Measurements from ENCODE around the gene RNASE7. TPM values are rescaled to one million over a fixed set of nuclear protein-coding genes. Genes with fewer than 3 reads are reported as not detected.
A peak's percentile ranks its signal among the peaks of the same experiment; 100 is the strongest.

The RNASE7 gene
- total RNA-seq, 1 donor from 2014 or later = 0.86 TPM

DNA sequence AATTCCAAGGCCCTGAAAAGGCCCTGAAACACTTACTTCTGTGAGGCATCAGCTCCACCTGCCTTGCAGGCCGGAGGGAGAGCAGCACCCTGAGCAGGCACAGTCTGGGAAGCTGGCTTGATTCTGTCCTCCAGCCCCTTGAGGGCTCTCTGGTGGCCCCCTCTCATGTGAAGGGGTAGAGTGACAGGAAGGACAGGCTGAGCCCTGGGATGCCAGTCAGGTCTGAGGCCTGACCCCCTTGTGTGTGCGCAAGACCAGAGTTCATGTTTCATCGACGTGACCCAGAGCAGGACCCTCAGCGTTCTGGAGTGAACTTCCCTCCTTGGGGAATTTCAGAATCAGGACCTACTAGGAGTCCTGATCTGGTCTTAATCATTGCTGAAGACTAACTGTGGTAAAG, 16.7 kb downstream of the RNASE7 start:
- TF ChIP-seq, protein P1, sequence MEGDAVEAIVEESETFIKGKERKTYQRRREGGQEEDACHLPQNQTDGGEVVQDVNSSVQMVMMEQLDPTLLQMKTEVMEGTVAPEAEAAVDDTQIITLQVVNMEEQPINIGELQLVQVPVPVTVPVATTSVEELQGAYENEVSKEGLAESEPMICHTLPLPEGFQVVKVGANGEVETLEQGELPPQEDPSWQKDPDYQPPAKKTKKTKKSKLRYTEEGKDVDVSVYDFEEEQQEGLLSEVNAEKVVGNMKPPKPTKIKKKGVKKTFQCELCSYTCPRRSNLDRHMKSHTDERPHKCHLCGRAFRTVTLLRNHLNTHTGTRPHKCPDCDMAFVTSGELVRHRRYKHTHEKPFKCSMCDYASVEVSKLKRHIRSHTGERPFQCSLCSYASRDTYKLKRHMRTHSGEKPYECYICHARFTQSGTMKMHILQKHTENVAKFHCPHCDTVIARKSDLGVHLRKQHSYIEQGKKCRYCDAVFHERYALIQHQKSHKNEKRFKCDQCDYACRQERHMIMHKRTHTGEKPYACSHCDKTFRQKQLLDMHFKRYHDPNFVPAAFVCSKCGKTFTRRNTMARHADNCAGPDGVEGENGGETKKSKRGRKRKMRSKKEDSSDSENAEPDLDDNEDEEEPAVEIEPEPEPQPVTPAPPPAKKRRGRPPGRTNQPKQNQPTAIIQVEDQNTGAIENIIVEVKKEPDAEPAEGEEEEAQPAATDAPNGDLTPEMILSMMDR (conservative IDR thresholded peaks at IDR 0.05; ENCODE audit: low read depth, low read length) = no peak

DNA sequence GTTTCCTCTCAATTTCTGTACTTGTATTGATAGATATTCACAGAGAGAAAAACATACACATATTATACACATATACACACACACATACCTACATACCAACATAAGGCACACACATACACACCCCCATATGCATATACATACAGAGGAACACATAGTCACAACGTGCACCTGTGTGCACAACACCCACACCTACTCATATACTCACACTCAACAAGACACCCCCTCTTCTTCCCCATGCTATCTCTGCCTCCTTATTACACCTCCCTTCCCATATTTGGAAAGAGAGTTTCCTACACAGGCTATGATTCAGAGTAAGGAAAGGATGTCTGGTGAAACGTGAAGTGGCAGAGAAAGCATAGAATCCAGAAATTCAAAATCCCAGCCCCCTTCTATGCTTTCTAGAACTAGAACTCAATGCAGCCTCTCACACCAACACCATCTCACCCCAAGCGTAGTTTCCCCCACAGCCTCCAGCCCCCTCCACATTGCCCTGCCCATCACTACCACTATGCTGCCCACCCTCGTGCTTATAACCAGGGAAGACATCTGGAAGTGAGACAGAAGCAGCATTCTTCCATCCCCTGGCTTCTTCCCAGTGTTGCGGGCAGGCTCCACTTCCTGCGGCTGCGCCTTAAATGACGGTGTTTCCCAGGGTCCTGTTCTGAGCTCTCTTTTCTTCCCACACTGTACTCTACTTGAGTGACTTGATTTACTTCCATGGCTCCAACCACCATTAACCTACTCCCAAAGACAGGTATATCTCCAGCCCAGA, 17.9 kb downstream of the RNASE7 start:
- no peak for DNase-seq (ENCODE audit: low read depth)
- TF ChIP-seq, protein P1 (conservative IDR thresholded peaks at IDR 0.05; ENCODE audit: low read depth, low read length) = no peak
- no peak overlapping the region for H3K4me3 ChIP-seq (ENCODE audit: low read depth, low read length)

More for the DNA sequence above, 16.7 kb downstream of the RNASE7 start:
- DNase-seq (ENCODE audit: low read depth) = no peak
- H3K4me3 ChIP-seq (ENCODE audit: low read depth, low read length) = no peak overlapping the region

DNA sequence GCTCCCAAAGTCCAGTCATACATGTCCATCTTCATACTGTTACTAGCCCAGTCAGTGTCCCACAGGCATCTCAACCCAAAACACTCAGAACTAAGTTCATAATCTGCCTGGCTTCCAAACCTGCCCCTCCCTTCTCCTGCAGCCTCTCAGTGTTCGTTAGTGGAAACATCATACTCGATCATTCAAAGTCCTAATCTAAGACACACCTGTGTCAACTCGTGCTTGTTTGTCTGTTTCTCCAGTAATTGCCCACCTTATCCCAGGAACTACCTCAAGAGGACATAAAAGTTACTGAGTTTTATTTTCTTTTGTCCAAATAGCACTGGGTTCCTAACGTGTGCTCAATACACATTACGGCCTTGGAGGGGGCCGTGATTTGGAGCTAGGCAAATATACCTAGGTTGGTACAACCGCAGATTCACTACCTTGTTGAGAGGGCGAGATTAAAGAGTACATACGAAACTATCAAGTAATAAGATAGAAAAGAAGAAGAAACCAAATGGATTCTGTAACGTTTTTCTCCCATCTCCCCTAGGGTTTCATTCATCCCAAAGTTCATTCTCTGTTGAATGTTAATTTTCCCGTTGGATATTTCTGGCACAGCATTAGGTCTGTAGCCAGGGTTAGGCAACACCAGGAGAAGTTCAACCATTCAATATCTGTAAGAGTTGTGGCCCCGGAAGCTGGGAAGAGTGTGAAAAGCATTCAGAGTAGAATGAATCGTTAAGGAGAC, 18.6 kb downstream of the RNASE7 start:
- DNase-seq (ENCODE audit: low read depth) = no peak
- TF ChIP-seq, protein P1 (conservative IDR thresholded peaks at IDR 0.05; ENCODE audit: low read depth, low read length) = no peak
- no peak overlapping the region for H3K4me3 ChIP-seq (ENCODE audit: low read depth, low read length)

DNA sequence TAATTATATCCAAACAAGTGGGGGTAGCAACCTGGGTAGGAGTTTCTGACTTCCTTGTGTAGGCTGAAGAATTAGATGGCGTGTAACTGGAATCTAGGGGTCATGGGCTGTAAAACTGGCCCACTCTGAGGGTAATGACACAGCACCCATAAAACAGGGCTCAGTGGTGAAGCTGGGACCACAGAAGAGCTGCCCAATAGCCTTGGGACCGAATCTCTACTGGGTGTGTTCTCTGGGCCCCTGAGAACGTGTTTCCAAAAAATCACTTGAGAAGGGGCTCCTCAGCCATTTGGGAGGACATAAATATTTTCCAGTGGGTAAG, 19.1 kb downstream of the RNASE7 start:
- no peak overlapping the region for H3K4me3 ChIP-seq (ENCODE audit: low read depth, low read length)
- TF ChIP-seq, protein P1 (conservative IDR thresholded peaks at IDR 0.05; ENCODE audit: low read depth, low read length) = no peak

DNA sequence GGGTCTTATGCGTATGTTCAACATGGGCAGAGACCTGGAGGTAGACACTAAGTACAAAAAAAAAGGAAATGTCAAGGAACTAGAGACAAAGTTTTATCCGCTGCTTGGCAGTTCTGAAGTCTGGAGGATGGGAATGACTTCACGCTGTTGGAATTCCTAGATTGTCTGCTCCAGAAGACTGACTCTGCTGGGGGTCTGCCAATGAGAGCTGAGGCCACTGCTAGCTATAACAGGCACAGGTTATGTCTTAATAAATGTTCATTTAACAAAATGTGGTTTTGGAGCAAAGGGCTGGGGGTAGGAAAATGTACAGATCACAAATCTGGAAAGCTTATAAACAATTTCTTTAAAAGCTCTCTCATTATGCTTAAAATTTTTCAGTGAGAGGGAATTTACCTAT, 21.3 kb downstream of the RNASE7 start:
- DNase-seq (ENCODE audit: low read depth) = peak; percentile 67
- no peak overlapping the region for H3K4me3 ChIP-seq (ENCODE audit: low read depth, low read length)
- TF ChIP-seq, protein P1 (conservative IDR thresholded peaks at IDR 0.05; ENCODE audit: low read depth, low read length) = no peak

More for the DNA sequence above, 19.1 kb downstream of the RNASE7 start:
- no peak for DNase-seq (ENCODE audit: low read depth)

DNA sequence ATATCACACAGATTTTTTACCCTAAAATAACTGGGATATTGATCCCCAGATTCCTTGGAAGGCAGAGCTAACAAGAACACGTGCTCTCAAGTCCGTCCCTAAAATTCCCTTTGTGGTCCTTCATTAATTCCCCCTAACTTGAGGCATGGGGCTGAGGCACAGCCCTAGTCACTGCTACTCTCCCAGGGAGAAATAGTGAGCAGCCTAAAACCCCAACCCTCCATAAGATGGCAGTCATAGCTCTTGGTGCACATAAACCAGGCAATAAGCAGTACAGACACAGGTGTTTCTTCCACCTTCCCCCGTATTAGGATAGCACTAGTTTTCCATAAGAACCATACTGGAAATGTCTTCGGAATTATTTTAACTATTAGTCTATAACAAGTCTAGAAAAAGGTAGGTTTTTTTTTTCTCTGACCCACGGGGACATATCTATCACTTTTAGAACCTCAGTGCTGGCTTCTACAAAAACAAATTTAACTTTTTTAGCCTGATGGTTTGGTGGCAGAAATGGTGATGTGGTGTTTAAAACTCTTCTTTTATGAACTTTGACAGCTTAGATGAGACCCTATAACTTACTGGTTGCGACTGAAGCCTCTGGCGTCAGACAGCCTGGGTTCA, 24.8 kb downstream of the RNASE7 start:
- H3K4me3 ChIP-seq (ENCODE audit: low read depth, low read length) = no peak overlapping the region
- TF ChIP-seq, protein P1 (conservative IDR thresholded peaks at IDR 0.05; ENCODE audit: low read depth, low read length) = peak; percentile 51
- DNase-seq (ENCODE audit: low read depth) = no peak
